Kidney epithelial cell (primary cell): Measurements from ENCODE around the gene DDX41. TPM values are rescaled to one million over a fixed set of nuclear protein-coding genes. Genes with fewer than 3 reads are reported as not detected.
"Not testable (repeated sequence)": the region's sequence is repeated elsewhere in the genome, so short reads cannot be mapped to it uniquely, and the experiment has no call there.

Experiments used
- DNase-seq: peaks from one replicate; pipeline ENCODE4 v3.0.0-alpha.2; 2010; ENCODE audit warnings: low read depth
- H3K27me3 ChIP-seq: 2 replicates; pipeline ENCODE4 v1.6.0; 2011; ENCODE audit warnings: low read length; ENCODE audit not compliant: control insufficient read depth, insufficient read depth
- H3K36me3 ChIP-seq: 2 replicates; pipeline ENCODE4 v1.5.1; 2011; ENCODE audit warnings: low read length; ENCODE audit not compliant: control insufficient read depth, insufficient read depth
- H3K4me3 ChIP-seq: 2 replicates; pipeline ENCODE4 v1.5.1; 2011; ENCODE audit warnings: low read depth, mild to moderate bottlenecking, control low read depth, low read length
- CTCF ChIP-seq: IDR thresholded peaks from 2 replicates; pipeline ENCODE4 v1.5.1; 2011; ENCODE audit warnings: mild to moderate bottlenecking, moderate library complexity, low read length, control low read depth, inconsistent platforms; ENCODE audit not compliant: insufficient read depth, poor library complexity, severe bottlenecking
- total RNA-seq: library from RNA; depleted of rRNA; stranded (reverse); fragments of >200 nt; gene quantifications from 2 replicates; pipeline ENCODE4 v1.2.3, GENCODE V29; 2015

DDX41 gene
- total RNA-seq, 1 donor from 2014 or later, result 151 TPM

GRCh38 chr5:177490311-177490991 lies 26.3 kb downstream of the DDX41 start:
- no peak for TF ChIP-seq CTCF
- H3K27me3 ChIP-seq, result no peaks in the 10 kb centered on the region
- peaks cover 14% of the 10 kb centered on the region for H3K36me3 ChIP-seq

GRCh38 chr5:177489119-177489716 lies 27.5 kb downstream of the DDX41 start:
- TF ChIP-seq CTCF, result peak; percentile 10
- Histone ChIP-seq H3K27me3 (no peaks in the 10 kb centered on the region), H3K4me3 (no peak overlapping the region), H3K36me3 (peaks cover 17% of the 10 kb centered on the region)
- no peak for DNase-seq

More at GRCh38 chr5:177490311-177490991, 26.3 kb downstream of the DDX41 start:
- no peak for DNase-seq
- H3K4me3 ChIP-seq, result no peak overlapping the region

- Histone ChIP-seq H3K4me3 (no peak overlapping the region), H3K27me3 (no peaks in the 10 kb centered on the region), H3K36me3 (peaks cover 19% of the 10 kb centered on the region)
- DNase-seq, result no peak
- TF ChIP-seq CTCF, result no peak
These were observed 28.8 kb downstream of the DDX41 start for GRCh38 chr5:177487975-177488374.

GRCh38 chr5:177487144-177487543 lies 29.6 kb downstream of the DDX41 start:
- no peak for DNase-seq
- no peak overlapping the region for H3K4me3 ChIP-seq
- H3K27me3 ChIP-seq, result no peaks in the 10 kb centered on the region
- no peak for TF ChIP-seq CTCF
- peaks cover 19% of the 10 kb centered on the region for H3K36me3 ChIP-seq

- no peak for DNase-seq
- TF ChIP-seq CTCF, result no peak
- Histone ChIP-seq H3K36me3 (peaks cover 18% of the 10 kb centered on the region), H3K27me3 (no peaks in the 10 kb centered on the region), H3K4me3 (no peak overlapping the region)
These were observed 30.5 kb downstream of the DDX41 start for GRCh38 chr5:177486256-177486655.

- DNase-seq, H3K27me3 ChIP-seq, H3K4me3 ChIP-seq: not testable (repeated sequence)
- peaks cover 17% of the 10 kb centered on the region for H3K36me3 ChIP-seq
These were observed 31.0 kb downstream of the DDX41 start for GRCh38 chr5:177485753-177486152.
